OCI-M2 (cell line): ENCODE measurements around the gene CEP170.
A peak's percentile ranks its signal among the peaks of the same experiment; 100 is the strongest.

Experiments
- DNase-seq: peaks from one replicate; lab custom pipeline; 2025; ENCODE audit not compliant: unreplicated experiment; lab: John Stamatoyannopoulos, UW

Gene CEP170

GRCh38 chr1:243254927-243255790, at the start of gene CEP170:
CEP170 (minus strand) TSS chr1:243255281; CDS start chr1:243225280, 30,001 bp downstream.
- DNase-seq = peak; percentile 45

GRCh38 chr1:243301059-243301458, 46.0 kb upstream of the CEP170 start:
- no peak for DNase-seq

GRCh38 chr1:243299069-243299468, 44.0 kb upstream of the CEP170 start:
- no peak for DNase-seq

- DNase-seq = no peak
Measured at GRCh38 chr1:243294723-243295121, 39.6 kb upstream of the CEP170 start.

- DNase-seq = no peak
Measured at GRCh38 chr1:243293941-243294722, 39.1 kb upstream of the CEP170 start.

- DNase-seq = no peak
Measured at GRCh38 chr1:243292117-243292516, 37.0 kb upstream of the CEP170 start.

GRCh38 chr1:243291292-243291691, 36.2 kb upstream of the CEP170 start:
- no peak for DNase-seq

- no peak for DNase-seq
Measured at GRCh38 chr1:243288062-243288461, 33.0 kb upstream of the CEP170 start.

- DNase-seq = no peak
Measured at GRCh38 chr1:243287652-243288051, 32.6 kb upstream of the CEP170 start.

GRCh38 chr1:243287123-243287460, 32.0 kb upstream of the CEP170 start:
- DNase-seq = no peak

GRCh38 chr1:243286409-243287122, 31.5 kb upstream of the CEP170 start:
- DNase-seq = no peak

- no peak for DNase-seq
Measured at GRCh38 chr1:243281672-243282071, 26.6 kb upstream of the CEP170 start.

GRCh38 chr1:243280571-243281129, 25.6 kb upstream of the CEP170 start:
- no peak for DNase-seq

- DNase-seq = no peak
Measured at GRCh38 chr1:243275316-243275715, 20.2 kb upstream of the CEP170 start.

- no peak for DNase-seq
Measured at GRCh38 chr1:243273945-243274344, 18.9 kb upstream of the CEP170 start.

GRCh38 chr1:243273506-243273905, 18.4 kb upstream of the CEP170 start:
- no peak for DNase-seq

GRCh38 chr1:243272401-243272800, 17.3 kb upstream of the CEP170 start:
- no peak for DNase-seq

GRCh38 chr1:243271996-243272395, 16.9 kb upstream of the CEP170 start:
- no peak for DNase-seq

- no peak for DNase-seq
Measured at GRCh38 chr1:243270097-243270864, 15.2 kb upstream of the CEP170 start.

GRCh38 chr1:243269461-243269801, 14.3 kb upstream of the CEP170 start:
- no peak for DNase-seq
